GM19324 (cell line): ENCODE measurements around the gene MUC6.

ENCODE experiments used
- ATAC-seq: cut with Tn5 transposase; IDR thresholded peaks from one replicate; pipeline ENCODE4 v1.9.1; 2021; ENCODE audit warnings: mild to moderate bottlenecking, moderate library complexity; ENCODE audit not compliant: unreplicated experiment, low FRiP score

Gene MUC6

GRCh38 chr11:1009991-1010390, 26.5 kb downstream of the MUC6 start:
- ATAC-seq = no peak

- ATAC-seq = no peak
Measured at GRCh38 chr11:1009371-1009770, 27.1 kb downstream of the MUC6 start.

DNA sequence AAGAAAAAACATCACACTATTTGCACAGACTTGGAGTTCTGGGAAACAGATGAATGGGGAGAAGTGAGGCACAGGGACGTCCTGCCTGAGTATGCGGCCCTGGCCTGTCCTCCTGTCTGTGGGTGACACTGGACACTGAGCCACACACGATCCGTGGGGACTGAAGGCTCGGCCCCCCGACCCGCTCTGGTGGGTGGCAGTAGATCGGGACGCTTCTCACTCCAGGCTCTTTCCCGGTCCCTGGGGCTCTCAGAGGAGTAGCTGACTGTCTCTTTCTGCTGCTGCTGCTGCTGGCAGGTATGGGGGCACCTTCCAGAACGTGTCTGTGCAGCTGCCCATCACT, 27.7 kb downstream of the MUC6 start:
- no peak for ATAC-seq

DNA sequence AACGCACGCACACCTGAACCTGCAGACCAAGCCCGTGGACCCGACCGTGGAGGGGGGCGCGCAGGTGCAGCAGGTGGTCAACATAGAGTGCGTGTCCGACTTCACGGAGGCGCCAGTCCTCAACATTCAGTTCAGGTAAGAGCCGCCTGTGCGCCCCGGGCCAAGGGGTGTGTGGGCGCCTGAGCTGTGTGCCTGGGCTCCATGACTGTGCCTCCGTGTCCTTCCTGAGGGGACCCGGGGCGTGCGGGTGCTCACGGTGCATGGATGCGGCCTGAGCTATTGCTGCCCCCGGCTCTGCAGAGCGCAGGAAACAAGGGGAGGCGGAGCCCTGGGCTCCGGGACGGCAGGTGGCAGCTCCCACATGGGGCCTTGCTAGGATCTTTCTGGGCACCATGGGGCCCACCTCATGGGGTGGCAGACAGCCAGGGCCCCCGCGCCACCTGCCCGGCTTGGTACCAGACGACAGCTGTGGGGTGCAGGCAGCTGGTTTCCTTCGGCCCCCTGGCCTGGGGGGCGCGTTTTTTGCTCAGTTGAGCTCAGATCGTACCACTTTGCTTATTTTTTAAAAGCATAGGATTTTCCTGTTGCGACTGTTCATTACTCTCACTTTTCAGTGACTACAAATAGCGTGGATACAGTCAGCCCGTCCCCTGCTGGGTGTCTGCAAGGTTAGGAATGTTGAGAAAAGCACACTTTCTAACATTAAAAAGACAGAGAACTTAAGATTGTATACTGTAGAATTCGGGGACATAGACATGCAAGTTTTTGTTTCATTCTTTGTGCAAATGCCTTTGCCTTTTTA, 28.3 kb downstream of the MUC6 start:
- ATAC-seq = no peak

GRCh38 chr11:1007279-1007678, 29.2 kb downstream of the MUC6 start:
- ATAC-seq = no peak

DNA sequence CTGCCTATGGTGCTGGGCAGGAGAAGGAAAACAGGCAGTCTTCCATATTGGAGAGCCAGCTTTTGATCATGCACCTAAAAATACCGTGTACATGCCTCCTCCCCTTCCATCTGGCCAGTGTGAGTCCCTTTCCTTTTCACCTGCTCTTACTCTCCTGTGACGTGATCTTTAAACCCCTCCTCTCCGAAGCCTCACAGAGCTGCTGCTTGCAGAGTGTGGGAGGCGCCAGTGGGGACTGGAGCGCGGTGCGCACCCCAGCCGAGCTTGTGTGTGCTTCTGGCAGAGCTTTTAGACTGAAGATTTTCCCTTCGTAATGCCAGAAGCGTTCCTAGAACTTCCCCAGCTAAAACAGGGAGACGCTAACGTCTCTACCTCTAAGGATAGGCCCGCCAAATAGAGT, 29.8 kb downstream of the MUC6 start:
- no peak for ATAC-seq

DNA sequence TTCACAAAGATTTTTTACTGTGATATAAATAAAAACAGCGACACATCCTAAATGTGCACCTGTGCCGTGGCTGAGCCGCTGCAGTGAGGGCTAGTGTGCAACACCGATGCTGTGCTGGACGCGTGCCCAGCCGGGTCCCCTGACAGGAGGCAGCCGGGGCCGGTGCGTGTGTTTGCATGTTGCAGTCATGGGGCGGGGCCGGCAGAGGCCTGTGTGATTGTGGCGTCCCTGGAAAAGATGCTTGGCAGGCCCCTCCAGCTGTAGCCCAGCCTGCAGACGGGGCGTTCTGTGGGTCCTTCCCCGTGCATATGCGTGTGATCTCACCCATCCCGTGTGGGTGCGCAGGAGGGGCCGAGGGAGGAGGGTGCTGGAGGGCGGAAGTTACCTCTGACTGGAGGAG, 30.6 kb downstream of the MUC6 start:
- ATAC-seq = no peak

- ATAC-seq = no peak
Measured at GRCh38 chr11:1003159-1003558, 33.4 kb downstream of the MUC6 start.

GRCh38 chr11:1002406-1002984, 34.0 kb downstream of the MUC6 start:
- ATAC-seq = no peak

DNA sequence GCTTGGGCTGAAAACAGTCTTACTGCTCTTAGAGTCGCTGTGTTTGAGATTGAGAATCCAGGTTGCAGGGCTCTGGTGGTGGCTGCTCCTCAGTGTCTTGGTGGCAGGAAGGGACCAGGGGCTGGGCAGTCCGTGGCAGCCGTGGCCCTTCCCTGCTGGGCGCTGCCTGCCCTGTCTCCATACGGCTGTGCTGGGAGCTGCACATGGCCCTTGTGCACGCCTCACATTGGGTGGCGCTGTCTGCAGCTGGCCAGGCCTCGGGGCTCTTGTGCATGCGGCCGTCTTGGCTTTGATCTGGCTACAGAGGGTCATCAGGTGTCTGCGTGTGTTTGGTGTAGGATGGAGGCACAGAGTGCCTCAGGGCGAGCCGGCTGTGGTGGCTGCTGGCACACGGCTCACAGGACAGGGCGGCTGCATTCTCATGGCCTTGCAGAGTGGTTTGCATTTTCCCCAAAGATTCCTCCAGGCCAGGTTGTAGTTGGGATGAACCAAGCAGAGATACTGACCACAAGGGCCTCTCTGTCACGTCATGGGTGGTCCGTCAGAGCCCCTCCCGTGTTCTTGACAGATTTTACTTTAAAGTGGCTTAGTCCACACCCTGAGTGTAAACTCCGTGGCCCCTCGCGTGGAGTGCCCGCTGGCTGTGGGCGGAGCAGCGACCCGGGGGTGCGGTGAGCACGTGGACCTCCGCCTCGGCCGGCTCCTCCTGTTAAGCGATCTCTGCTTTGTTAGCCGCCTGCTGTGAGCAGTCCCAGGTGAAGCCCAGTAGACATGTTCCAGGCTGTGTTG, 34.7 kb downstream of the MUC6 start:
- ATAC-seq = no peak

- ATAC-seq = no peak
Measured at GRCh38 chr11:1000357-1001278, 35.9 kb downstream of the MUC6 start.

DNA sequence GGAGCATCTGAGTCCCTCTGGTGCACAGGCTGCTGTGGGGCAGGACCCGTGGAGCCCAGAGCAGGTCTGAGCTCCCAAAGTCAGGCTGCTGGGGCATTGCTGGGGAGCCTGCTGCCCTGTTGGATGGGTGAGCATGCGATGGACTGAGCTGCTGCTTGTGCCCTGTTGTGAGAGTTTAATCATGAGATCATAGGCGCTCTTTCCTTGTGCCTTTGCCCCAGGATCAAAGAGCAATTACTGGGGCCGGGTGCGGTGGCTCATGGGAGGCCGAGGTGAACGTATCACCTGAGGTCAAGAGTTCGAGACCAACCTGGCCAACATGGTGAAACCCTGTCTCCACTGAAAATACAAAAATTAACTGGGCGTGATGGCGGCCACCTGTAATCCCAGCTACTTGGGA, 37.5 kb downstream of the MUC6 start:
- ATAC-seq = no peak

GRCh38 chr11:997907-998306, 38.6 kb downstream of the MUC6 start:
- no peak for ATAC-seq

DNA sequence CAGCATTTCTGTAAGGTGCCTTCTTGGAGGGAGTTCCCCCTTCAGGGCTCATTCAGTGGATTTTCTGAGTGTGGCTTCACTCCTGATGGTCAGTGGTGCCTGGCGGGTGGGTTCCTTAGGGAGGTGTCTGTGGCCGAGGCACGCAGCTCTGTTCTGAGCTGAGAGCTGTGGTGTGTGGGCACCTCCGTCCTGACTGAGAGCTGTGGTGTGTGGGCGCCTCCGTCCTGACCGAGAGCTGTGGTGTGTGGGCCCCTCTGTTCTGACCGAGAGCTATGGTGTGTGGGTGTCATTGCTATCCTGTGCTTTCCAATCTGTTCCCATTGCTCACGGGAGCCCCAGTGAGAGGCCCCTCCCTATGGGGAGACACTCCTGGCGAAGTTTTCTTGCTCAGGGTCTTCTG, 39.8 kb downstream of the MUC6 start:
- ATAC-seq = no peak

GRCh38 chr11:995752-996420, 40.6 kb downstream of the MUC6 start:
- no peak for ATAC-seq

GRCh38 chr11:995044-995751, 41.3 kb downstream of the MUC6 start:
- no peak for ATAC-seq

- no peak for ATAC-seq
Measured at GRCh38 chr11:993632-994167, 42.8 kb downstream of the MUC6 start.

GRCh38 chr11:992577-992976, 43.9 kb downstream of the MUC6 start:
- ATAC-seq = no peak

DNA sequence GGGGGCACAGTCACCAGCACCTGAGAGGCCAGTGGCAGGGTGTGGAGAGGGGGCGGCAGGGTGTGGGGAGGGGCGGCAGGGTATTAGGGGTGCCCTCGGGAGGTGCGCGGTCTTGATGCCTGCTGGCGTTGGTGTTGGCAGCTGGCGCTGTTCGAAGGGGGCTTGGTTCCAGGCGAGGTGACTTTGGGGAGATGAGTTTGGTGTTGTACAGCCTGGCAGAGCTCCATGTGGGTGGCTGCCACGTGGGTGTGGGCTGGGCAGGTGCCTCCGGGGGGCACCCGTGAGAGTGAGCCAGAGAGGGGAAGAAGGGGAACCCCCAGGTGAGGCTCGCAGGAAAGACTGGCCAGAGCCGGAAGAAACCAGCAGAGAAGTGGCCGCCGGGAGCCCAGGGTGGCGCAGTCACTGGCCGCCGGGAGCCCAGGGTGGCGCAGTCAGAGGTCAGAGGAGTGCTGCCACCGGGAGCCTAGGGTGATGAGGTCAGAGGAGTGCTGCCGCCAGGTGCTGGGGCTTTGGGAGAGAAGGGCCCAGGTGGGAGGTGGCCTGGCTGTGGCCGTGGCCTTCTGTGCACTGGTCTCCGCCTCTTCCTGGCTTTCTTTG, 44.7 kb downstream of the MUC6 start:
- no peak for ATAC-seq
